Endodermal cell (in vitro differentiated cells): ENCODE results near the gene ANP32B. TPM values are rescaled to one million over a fixed set of nuclear protein-coding genes. Genes with fewer than 3 reads are reported as not detected.
A peak's percentile ranks its signal among the peaks of the same experiment; 100 is the strongest.

Experiments
- DNase-seq: peaks from one replicate; pipeline ENCODE4 v3.0.0-alpha.2; 2017
- H3K27ac ChIP-seq: 2 replicates; pipeline ENCODE4 v1.5.1; 2013; ENCODE audit warnings: mild to moderate bottlenecking, low read depth, low read length, moderate library complexity
- H3K27me3 ChIP-seq: 2 replicates; pipeline ENCODE4 v1.6.1; 2013; ENCODE audit warnings: mild to moderate bottlenecking, low read length, moderate library complexity; ENCODE audit not compliant: insufficient read depth, control insufficient read depth, poor library complexity, severe bottlenecking
- H3K36me3 ChIP-seq: 2 replicates; pipeline ENCODE4 v1.7.0; 2013; ENCODE audit warnings: mild to moderate bottlenecking, low read length, moderate library complexity; ENCODE audit not compliant: control insufficient read depth, insufficient read depth
- H3K4me1 ChIP-seq: one replicate; pipeline ENCODE4 v1.7.0; 2013; ENCODE audit warnings: low read length; ENCODE audit not compliant: control insufficient read depth, insufficient read depth
- H3K4me3 ChIP-seq: 2 replicates; pipeline ENCODE4 v1.5.1; 2013; ENCODE audit warnings: mild to moderate bottlenecking, low read length, moderate library complexity
- H3K9ac ChIP-seq: 2 replicates; pipeline ENCODE4 v1.6.1; 2013; ENCODE audit warnings: mild to moderate bottlenecking, low read length, moderate library complexity; ENCODE audit not compliant: poor library complexity, severe bottlenecking; ENCODE audit errors: extremely low read depth
- H3K9me3 ChIP-seq: 2 replicates; pipeline ENCODE4 v1.6.1; 2013; ENCODE audit warnings: mild to moderate bottlenecking, low read length, moderate library complexity; ENCODE audit not compliant: control insufficient read depth
- H3K27ac Mint-ChIP-seq: 2 replicates; pipeline ENCODE4 v1.8.0; 2020; ENCODE audit warnings: mixed read lengths
- H3K27me3 Mint-ChIP-seq: 2 replicates; pipeline ENCODE4 v1.8.0; 2021; ENCODE audit warnings: mild to moderate bottlenecking, mixed read lengths; ENCODE audit not compliant: insufficient read depth
- H3K36me3 Mint-ChIP-seq: 2 replicates; pipeline ENCODE4 v1.8.0; 2020; ENCODE audit warnings: low read depth, mixed read lengths
- H3K4me1 Mint-ChIP-seq: 2 replicates; pipeline ENCODE4 v1.8.0; 2020; ENCODE audit warnings: mixed read lengths
- H3K4me3 Mint-ChIP-seq: 2 replicates; pipeline ENCODE4 v1.8.0; 2020; ENCODE audit warnings: mild to moderate bottlenecking, moderate library complexity, mixed read lengths
- H3K9me3 Mint-ChIP-seq: 2 replicates; pipeline ENCODE4 v1.8.0; 2020; ENCODE audit warnings: mild to moderate bottlenecking, mixed read lengths
- CTCF ChIP-seq: fragments of 200-600 bp; sonication (generic); conservative IDR thresholded peaks from 2 replicates; pipeline ENCODE4 v1.5.0; 2021; ENCODE audit warnings: antibody characterized with exemption, mild to moderate bottlenecking
- WGBS, 2 experiments: methylation state at CpG; one replicate each; pipeline versions ENCODE4 v1.1.5 to v1.1.7; 2013; ENCODE audit warnings: missing lambda C conversion rate in 2 of 2, mixed read lengths in 1 of 2; ENCODE audit not compliant: insufficient coverage in 1 of 2, insufficient read length in 1 of 2; 5-methylcytosine and 5-hydroxymethylcytosine counted together
- total RNA-seq, 2 donors: library from RNA; stranded (reverse); fragmentation: NEBNext Ultra II Directional in 1 of 2; extraction: Animal tissue kit (Norgen Biotek cat#: 25700) in 1 of 2; gene quantifications; 2 replicates in 1 of 2; 3 replicates in 1 of 2; pipeline ENCODE4 v1.2.1, GENCODE V29; 2021

ANP32B gene
- total RNA-seq, 2 donors from 2014 or later = 155 to 191 TPM

- Mint-ChIP-seq H3K27me3 (peaks cover 74% of the 10 kb centered on the region), H3K36me3 (peaks cover 2% of the 10 kb centered on the region), H3K4me3 (no peak overlapping the region), H3K27ac (no peak overlapping the region), H3K9me3 (peaks cover 2% of the 10 kb centered on the region), H3K4me1 (peaks cover 7% of the 10 kb centered on the region)
- Histone ChIP-seq H3K27me3 (peaks cover 67% of the 10 kb centered on the region), H3K36me3 (no peaks in the 10 kb centered on the region), H3K4me1 (no peaks in the 10 kb centered on the region), H3K27ac (peak overlapping the region; percentile 87), H3K4me3 (no peak overlapping the region), H3K9me3 (no peaks in the 10 kb centered on the region), H3K9ac (no peak overlapping the region)
- 63 to 64% methylated on average over 4 to 10 of the region's 10 CpGs for WGBS, 2 experiments
- no peak for DNase-seq
- no peak for TF ChIP-seq CTCF
These were observed 2.0 kb upstream of the ANP32B start for GRCh38 chr9:97980918-97981845.

- no peak for DNase-seq
- H3K27me3 Mint-ChIP-seq = peaks cover 69% of the 10 kb centered on the region
- H3K9me3 ChIP-seq = no peaks in the 10 kb centered on the region
- WGBS, 2 experiments = 11 to 23% methylated on average over 3 to 15 of the region's 15 CpGs
- peaks cover 2% of the 10 kb centered on the region for H3K9me3 Mint-ChIP-seq
- peak overlapping the region; percentile 68 for H3K9ac ChIP-seq
- H3K27me3 ChIP-seq = peaks cover 58% of the 10 kb centered on the region
- peaks cover 12% of the 10 kb centered on the region for H3K4me1 Mint-ChIP-seq
- H3K4me3 ChIP-seq = peak overlapping the region; percentile 83
- peak overlapping the region; percentile 80 for H3K4me3 Mint-ChIP-seq
- peak overlapping the region; percentile 89 for H3K27ac ChIP-seq
- no peaks in the 10 kb centered on the region for H3K36me3 ChIP-seq
- TF ChIP-seq CTCF = no peak
- no peak overlapping the region for H3K27ac Mint-ChIP-seq
- no peaks in the 10 kb centered on the region for H3K4me1 ChIP-seq
- peaks cover 5% of the 10 kb centered on the region for H3K36me3 Mint-ChIP-seq
These were observed 1.1 kb upstream of the ANP32B start for GRCh38 chr9:97981846-97982682.

GRCh38 chr9:97983589-97984187 is 547 bp downstream of the ANP32B start:
- Histone ChIP-seq H3K9ac (peak overlapping the region; percentile 90), H3K4me1 (no peaks in the 10 kb centered on the region), H3K9me3 (no peaks in the 10 kb centered on the region), H3K27me3 (peaks cover 42% of the 10 kb centered on the region), H3K36me3 (no peaks in the 10 kb centered on the region), H3K27ac (peak overlapping the region; percentile 88), H3K4me3 (peak overlapping the region; percentile 83)
- DNase-seq = peak; percentile 78
- no peak for TF ChIP-seq CTCF
- WGBS, 2 experiments = 0% methylated on average over 19 to 70 of the region's 70 CpGs
- peak overlapping the region; percentile 80 for H3K4me3 Mint-ChIP-seq
- peak overlapping the region; percentile 82 for H3K27ac Mint-ChIP-seq
- peaks cover 12% of the 10 kb centered on the region for H3K4me1 Mint-ChIP-seq
- H3K9me3 Mint-ChIP-seq = peaks cover 2% of the 10 kb centered on the region
- peaks cover 5% of the 10 kb centered on the region for H3K36me3 Mint-ChIP-seq
- H3K27me3 Mint-ChIP-seq = peaks cover 55% of the 10 kb centered on the region
